ENCODE data around the gene LILRB1.
"Not testable (repeated sequence)": the region's sequence is repeated elsewhere in the genome, so short reads cannot be mapped to it uniquely, and the experiment has no call there.

Gene LILRB1

GRCh38 chr19:54630262-54630661, at the start of gene LILRB1:
Gene LILRB1, plus strand, starts transcription at chr19:54630484. Its CDS starts 590 bp downstream, at chr19:54631074.
- DNase-seq = not testable (repeated sequence)

DNA sequence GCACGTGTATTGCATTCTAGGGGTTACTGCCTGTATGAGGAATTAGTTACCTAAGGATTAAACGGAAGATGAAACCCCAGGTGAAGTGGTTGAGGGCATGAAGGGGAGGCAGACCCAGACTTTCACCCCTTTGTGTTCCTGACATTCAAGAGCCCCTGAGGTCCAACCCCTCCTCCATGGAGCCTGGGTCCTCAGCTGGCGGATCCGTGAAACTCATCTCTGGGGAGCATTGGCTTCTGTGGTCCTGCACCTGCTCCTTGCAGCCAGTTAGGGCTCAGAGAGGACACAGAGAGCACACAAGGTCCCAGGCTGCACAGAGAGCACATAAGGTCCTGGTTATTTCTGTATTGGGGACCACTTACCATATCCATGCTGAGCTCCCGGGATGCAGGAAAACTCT, 43.9 kb upstream of the LILRB1 start:
- no peak for DNase-seq

GRCh38 chr19:54587026-54587425, 43.3 kb upstream of the LILRB1 start:
- DNase-seq = no peak

DNA sequence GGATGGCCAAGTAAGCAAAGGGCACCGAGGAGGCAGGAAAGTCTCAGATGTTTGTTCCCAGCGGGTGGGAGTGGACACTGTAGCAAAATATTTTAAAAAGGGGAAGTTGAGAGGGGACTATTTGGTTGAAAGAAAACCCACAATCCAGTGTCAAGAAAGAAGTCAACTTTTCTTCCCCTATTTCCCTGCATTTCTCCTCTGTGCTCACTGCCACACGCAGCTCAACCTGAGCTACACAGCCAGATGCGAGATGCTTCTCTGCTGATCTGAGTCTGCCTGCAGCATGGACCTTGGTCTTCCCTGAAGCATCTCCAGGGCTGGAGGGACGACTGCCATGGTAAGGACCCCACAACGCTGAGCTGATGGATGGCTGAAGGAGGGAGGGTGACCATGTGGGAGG, 36.8 kb upstream of the LILRB1 start, which contains the start of gene LILRA1:
Gene LILRA1 (plus strand): TSS at position 188 of the 400 bp plus-strand sequence. CDS start 613 bp downstream, outside the sequence.
- DNase-seq = not testable (repeated sequence)

DNA sequence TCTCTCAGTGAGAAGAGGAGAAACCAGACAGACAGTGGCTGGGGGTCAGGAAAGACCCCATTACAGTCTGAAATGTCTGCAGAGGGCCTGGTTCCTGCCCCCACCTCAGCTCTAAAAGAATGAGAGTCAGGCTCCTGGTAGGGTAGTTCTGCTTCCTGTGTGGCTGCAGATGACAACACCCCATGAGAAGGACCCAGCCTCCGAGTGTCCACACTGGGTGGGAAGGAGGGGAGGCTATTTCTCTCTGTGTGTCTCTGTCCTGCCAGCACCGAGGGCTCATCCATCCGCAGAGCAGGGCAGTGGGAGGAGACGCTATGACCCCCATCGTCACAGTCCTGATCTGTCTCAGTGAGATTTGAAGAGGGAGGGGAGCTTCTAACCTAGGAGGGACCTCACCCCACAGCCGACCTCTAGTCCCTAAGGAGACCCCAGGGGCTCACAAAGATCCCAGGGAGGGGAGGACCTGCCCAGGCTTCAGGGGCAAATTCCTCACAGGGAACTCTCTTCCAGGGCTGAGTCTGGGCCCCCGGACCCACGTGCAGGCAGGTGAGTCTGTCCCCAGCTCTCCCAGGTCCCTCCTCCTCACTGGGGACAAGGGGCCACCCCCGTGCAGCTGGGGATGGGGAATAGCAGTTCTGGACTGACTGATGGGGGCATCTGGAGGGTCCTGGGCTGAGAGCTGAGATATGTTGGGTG, 36.2 kb upstream of the LILRB1 start:
- not testable (repeated sequence) for DNase-seq

DNA sequence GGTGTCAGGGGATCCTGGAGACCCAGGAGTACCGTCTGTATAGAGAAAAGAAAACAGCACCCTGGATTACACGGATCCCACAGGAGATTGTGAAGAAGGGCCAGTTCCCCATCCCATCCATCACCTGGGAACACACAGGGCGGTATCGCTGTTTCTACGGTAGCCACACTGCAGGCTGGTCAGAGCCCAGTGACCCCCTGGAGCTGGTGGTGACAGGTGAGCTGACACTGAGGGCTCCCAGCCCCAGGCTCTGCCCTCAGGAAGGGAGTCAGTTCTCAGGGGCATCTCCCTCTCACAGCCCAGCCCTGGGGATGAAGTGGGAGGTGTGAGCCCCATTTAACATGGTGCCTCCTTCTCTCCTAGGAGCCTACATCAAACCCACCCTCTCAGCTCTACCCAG, 35.5 kb upstream of the LILRB1 start:
- no peak for DNase-seq

DNA sequence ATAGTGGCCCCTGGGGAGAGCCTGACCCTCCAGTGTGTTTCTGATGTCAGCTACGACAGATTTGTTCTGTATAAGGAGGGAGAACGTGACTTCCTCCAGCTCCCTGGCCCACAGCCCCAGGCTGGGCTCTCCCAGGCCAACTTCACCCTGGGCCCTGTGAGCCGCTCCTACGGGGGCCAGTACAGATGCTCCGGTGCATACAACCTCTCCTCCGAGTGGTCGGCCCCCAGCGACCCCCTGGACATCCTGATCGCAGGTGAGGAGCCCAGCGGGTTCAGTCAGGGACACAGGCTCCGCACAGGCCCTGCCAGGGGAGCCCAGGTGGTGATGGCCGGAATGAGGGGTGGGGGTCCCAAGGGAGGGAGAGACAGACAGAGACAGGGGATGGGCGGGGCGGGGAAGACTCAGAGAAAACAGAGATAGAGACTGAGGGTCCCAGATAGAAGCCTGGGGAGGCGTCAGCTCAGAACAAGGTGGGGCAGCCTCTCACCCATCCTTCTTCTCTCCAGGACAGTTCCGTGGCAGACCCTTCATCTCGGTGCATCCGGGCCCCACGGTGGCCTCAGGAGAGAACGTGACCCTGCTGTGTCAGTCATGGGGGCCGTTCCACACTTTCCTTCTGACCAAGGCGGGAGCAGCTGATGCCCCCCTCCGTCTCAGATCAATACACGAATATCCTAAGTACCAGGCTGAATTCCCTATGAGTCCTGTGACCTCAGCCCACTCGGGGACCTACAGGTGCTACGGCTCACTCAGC, 34.4 kb upstream of the LILRB1 start:
- not testable (repeated sequence) for DNase-seq

- no peak for DNase-seq
These were observed 30.1 kb upstream of the LILRB1 start for GRCh38 chr19:54600212-54600611.

DNA sequence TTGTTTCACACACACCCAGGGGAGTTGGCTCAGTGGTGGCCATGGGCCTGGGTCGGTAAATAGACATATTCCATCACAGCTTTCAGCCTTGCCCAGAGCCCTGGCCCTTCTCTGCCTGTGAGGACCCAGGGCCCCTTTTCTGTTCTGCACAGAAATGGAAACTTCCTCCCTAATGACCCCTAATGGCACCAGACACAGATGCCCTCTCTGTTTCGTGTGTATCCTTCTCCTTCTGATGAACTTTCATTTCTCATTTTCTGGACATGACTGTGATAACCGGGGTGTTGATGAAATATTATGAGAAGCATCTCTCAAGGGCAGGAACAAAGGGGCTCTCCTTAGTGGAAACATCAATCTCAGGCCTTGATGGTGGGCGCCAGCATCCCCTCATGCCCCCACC, 24.1 kb upstream of the LILRB1 start:
- no peak for DNase-seq

DNA sequence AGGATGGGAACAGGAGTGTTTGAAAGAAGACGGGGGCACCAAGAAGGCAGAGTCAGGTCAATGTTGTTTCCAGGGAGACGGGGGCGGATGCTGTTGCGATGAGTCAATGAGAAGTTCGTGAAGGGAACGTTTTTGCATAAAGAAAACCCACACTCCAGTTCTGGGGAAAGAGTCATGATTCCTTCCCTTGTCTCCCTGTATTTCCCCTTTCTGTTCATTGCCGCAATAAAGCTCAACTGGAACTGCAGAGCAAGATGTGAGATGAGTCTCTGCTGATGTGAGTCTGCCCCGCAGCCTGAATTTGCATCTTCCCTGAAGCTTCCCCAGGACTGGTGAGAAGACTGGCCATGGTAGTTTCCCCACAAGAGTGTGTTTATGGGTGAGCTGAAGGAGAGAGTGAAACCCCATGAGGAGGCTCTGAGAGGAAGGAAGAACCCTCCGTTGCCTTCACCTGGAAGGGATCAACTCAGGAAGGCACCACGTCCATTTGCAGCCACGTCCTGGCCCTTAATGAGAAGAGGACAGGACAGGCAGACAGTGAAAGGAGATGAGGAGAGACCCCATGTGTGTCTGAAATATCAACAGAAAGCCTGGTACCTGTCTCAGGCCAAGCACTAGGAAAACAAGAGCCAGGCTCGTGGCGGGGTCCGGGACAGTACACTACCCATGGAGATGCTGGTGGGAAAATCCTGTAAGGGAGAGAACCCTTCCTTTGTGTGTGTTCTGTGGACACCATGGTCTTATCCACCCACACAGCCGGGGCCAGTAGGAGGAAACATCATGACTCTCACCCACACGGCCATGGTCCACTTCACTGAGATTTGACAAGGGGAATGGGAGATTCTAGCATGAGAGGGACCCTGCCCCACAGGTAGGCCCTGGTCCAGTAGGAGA, 23.1 kb upstream of the LILRB1 start:
- no peak for DNase-seq

DNA sequence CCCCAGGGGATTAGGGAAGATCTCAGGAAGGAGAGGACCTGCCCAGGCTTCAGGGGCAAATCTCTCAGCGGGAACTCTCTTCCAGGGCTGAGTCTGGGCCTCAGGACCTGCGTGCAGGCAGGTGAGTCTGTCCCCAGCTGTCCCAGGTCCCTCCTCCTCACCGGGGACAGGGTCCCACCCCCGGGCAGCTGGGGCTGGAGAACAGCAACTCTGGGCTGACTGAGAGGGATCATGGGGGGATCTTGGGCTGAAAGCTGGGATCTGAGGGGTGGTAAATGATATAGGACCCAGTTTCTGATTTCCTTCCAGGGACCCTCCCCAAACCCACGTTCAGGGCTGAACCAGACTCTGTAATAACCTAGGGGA, 22.5 kb upstream of the LILRB1 start:
- DNase-seq = no peak

DNA sequence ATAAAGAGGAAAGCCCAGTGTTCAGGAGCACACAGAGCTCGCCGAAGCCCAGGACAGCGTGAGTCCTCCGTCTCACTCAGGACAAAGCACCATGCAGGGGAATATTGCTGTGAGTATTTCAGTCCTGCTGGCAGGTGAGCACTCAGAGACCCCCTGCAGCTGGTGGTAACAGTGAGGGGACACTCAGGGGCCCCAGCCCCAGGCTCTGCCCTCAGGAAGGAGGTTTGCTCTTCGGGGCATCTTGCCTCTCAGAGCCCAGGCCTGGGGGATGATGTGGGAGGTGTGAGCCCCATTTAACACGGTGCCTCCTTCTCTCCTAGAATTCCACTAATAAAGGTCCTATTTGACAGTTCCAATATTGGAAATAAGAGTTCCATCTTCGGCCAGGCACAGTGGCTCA, 22.1 kb upstream of the LILRB1 start:
- DNase-seq = no peak

DNA sequence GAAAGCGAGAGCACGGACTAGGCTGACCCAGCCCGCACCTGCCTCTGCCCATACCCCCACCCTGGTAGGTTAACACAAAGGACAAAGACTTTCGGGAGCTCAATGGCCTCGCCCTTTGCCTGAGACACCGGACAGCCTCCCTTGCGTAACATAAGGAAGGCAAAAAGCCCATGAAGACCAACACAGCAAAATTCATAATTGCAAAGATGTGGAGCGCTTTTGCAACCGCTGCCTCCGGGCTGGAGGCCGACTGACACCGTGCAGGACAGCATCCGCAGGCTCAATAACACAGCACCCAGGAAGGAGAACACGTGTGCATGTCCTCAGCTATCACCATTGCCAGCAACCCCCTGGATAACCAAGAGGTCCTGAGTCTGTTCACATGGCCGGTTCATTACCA, 21.5 kb upstream of the LILRB1 start:
- DNase-seq = no peak

DNA sequence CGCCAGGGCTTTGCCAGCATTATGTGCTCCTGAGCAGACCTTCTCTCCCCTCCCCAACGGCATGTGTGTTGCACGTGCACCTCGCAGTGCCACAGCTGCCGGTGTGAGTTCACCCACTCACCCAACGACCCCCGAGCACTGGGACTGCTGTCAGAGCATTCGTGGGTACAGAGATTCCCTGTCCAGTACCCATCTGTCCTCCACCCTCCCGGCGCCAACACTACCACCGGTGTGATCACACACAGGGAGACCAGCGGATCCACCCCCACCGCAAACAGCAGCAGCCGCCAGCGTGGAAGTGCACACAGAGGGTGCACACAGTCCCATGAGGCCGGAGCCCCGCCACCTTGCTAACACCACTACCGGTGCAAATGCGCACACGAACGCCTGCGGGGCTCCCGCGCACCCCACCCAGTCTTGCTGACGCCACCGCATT, 20.9 kb upstream of the LILRB1 start:
- no peak for DNase-seq

- DNase-seq = no peak
These were observed 17.9 kb upstream of the LILRB1 start for GRCh38 chr19:54612428-54612827.

- no peak for DNase-seq
These were observed 15.6 kb upstream of the LILRB1 start for GRCh38 chr19:54614726-54615125.

GRCh38 chr19:54616057-54616456, 14.2 kb upstream of the LILRB1 start:
- DNase-seq = no peak

GRCh38 chr19:54616821-54617560, 13.3 kb upstream of the LILRB1 start:
- DNase-seq = no peak

DNA sequence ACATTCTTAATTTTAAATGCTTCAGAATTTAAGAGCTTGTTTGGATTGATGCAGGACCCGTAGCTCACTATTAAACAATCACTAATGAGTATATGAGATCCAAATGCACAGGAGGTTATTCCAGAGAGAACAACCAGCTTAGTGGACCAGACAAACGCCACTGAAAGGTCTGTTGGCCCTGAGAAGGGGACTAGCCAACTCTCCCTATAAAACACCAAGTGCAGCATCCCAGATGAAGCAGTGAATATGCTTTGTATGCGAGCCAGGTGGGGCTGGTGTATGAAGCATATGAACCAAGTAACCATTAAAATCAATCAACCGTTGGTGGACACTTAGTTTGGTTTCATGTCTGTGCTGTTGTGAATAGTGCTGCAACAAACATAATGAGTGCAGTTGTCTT, 9.8 kb upstream of the LILRB1 start:
- DNase-seq = no peak

GRCh38 chr19:54622431-54622830, 7.9 kb upstream of the LILRB1 start:
- no peak for DNase-seq

DNA sequence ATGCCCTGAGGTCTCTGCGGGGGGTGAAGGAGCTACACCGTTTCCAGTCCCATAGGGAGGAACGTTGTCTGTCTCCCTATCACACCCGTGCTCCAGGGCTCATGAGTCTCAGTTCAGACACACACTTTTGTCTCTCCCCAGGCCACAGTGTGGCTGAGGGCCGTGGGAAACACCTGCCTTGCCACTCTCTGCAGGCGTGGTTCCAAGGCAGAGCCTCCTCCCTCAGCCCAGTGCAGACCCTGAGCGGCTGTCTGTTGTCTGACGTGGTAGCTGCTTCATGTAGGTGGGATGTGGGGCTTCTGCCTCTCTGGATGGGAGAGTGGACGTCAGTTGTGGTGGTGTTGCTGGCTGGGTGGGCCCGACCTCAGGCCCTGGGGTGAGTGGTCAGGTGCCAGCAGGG, 6.0 kb upstream of the LILRB1 start:
- not testable (repeated sequence) for DNase-seq

GRCh38 chr19:54624934-54625730, 5.2 kb upstream of the LILRB1 start:
- DNase-seq = not testable (repeated sequence)
